ENCODE data around the gene NID2.

Gene NID2

DNA sequence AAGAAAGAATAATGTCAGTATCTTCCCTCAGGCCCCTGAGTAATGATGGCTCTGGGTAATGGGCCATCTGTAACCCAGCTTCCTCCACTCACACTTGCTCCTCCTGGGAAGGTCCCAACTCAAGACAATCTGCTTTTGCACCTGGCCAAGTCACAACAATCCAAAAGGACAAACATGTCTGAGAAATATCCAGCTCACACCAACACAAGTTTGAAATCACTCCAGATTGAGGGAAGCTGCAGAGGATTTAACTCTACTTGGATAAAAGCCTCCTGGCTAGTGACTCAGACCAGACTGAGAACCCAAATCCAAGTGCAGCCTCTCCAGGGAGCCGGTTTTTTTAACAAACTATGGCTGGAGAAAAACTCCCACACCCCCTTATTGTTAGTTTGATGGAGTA is 45.3 kb downstream of the NID2 start:
- DNase-seq, result no peak

DNA sequence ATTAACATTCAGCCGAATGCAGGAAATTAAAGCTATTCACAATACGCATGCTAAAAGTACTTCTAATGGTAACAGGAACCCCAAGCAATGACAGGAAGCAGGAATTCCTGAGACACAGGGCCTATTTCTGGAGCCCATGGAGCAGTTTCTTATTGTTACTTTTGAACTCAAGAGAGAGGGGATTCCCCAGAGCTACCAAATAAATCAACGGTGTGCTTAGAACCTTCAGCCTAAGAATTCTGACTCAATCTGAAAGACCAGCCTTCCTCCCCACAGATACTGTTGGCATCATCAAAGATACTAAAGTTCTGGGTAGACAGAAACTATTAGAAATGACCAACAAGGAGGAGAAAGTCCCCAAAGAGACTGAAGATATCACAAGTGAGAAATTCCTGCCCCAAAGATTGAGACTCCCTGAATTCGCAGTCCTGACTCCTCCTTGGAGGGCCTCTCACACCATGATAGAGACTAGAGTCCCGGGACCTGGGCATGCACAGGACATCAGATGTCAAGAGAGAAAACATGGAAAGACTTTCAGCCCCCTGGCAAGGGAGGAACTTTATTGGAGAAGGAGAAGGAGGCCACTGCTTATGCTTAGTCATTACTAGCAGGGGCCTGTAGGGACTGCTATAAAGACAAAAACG is 46.8 kb downstream of the NID2 start:
- no peak for DNase-seq

DNA sequence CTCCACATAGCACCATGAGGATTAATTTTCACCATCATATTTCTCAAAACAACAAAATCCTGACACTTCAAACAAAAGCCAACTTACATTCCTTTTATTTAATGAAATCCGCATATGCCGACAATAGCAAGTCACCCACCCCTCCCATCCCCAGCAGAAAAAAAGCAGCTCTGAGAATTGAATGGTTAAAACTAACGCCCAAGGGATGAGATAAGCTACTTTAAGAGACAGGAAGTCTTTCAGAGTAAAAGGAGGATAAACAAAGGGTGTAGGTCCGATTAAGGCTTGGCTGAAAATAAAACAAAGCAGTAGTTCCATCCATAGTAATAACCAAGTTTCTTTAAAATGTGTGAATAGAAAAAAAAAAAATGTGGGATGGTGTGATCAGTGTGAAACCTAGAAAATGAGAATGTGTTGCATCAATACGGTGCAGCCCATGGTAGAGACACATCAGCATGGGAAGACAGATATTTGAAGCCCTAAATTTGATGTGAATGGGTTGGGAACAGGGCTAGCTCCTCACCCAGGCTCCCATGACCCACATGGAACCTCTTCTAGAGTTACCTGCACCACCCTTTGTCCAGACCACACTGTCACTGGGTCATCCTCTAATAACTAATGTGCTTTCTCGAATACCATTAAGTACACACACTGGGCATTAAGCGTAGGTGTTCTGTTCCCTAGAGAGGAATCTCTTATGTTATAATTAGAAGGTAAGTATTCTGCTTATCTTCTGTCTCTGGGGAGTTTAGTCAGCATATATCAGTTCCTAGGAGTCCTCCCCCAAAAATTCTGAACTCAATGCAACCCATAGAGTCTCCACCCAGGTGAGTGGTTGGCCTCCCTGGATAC is 47.8 kb downstream of the NID2 start:
- DNase-seq, result no peak

DNA sequence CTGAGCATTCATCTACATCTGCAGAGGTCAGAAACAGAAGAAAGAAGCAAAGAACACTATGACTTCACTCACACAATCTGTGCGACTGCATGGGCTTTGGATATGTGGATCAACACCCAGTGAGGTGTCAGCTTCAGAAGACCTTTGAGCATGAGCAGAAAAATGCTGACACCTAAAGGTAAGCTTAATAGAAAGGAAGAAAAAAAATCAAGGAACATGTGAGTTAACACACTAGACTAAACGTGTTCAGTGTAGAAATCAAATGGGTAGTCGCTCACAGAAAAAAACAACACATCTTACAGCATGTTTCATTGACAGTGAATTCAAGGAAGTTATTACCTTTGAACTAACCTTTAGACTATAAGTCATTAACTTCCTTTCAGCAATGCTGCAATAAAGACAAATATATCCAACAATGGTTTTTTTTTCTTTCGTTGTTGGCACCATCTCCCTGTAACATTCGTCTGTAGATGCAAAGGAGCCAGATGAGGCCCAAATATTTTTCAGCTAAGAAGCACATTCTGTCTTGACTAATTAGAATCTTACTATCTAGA is 48.6 kb downstream of the NID2 start:
- no peak for DNase-seq

DNA sequence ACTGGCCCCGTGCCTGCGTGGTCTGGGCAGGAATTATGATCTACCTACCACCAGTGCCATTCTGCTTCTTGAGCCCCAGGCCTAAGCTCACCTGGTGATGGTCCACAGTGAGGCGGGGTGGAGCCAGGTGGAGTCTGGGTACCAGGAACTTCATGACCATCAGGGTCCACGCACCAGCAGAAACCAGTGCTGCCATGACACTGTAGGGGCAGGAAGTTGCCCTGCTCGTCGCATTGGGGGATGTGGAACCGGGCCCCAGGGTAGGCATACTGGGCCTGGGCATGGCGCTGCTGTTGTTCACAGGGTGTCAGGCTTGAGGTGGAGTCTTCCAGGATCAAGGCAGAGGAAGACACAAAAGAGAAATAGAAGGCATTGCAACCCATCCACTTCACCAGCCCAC is 49.9 kb downstream of the NID2 start:
- DNase-seq, result no peak

DNA sequence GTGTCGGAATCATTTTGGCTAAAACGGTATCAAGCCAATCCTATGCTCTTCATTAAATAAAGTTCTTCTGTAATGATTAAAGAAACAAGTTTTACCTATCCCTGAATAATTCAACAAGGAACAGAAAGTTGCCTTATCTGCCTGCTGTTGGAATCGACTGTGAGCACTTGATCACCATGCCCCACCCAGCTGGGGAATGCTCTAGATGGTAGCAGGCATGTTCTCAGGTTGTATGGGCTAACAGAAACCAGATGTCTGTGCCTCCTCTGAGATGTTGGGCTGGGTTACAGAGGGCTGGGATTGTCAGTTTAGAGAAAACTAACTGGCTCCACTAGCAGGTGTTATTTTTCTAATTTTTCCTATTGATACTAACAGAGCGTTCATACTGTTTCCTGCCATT is 50.6 kb downstream of the NID2 start:
- no peak for DNase-seq

DNA sequence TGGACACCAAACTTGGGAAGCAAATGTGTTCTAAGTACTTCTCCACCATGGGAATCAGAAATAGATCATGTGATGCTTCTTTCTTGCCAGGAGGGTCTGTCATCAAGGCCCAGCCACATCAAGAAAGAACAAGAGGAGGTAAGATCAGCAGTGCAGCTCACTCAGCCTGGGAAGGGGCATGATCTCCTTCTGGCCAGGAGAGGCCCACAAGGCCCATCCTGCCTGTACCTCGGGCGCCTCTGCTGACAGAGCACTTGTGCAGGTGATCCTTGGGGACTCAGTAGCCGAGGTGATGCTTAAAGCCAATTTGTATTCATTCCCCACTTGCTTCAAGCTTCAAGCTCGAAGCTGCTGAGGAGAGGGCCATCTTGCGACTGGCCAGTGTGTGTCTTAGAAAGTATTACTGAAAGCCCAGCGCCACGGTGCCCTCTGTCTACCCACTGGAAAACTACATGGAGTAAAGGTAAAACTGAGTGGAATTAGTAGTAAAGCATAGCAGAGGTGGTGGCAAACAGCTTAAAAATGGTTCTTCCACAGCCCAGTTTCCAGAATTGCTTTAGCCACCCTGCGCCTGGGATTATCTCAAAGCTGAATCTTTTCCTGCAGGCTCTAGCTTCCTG is 53.3 kb downstream of the NID2 start:
- no peak for DNase-seq

DNA sequence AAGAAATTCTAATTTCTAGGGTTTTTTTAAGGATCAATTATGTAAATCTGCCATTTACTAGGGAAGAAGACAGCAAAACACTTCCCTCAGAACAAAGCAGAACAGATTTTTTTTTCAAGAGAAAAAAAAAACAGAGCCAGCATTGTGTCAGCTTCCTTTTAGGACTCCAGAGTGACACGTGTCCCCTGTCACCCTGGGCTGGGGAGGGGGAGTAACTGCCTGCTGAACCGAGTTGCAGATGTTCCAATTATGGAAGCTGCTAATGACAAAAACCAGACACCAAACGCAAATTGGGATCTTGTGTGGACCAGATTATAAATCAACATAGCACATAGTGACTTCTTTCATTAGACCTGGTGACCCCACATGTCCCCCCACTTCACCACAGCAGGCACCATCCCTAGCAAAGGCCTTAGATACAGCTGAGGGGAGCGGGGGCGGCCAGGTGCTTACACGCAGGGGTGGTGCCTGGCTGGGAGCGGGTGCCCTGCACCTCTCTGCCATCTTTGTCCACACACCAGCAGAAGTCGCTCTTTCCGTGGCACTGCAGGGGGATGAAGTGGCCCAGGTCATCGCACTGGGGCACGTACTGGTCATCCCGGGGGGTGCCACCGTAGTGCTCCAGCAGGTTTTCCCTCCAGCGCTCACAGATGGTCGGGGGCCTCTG is 54.1 kb downstream of the NID2 start:
- DNase-seq, result no peak

DNA sequence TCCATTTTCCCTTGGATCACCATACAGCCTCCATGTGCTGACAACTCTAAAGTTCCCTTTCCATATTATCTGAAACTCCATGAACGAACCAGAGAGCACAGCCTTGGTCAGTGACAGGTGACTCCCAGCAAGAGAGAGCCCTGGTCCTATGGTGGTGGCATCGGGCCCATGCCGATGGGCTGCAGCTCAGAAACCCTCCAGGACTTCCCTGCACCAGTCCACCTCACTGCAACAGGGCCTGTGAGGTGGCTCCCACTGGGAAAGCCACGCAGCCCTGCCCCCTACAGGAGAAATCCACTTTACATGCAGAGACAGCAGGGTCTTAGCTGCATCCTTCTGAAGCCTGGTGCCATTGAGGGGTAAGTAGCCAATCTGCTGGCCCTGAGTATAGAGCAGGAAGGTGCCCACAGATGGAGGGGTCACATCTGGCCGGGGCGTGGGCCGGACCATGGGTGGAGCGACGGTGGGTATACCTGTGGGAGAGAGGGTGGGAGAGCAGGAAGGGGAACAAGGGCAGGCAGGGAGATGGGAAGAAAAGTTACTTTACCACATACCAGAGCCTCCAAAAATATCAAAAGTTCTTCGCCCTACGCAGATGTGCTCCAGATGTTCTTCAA is 54.8 kb downstream of the NID2 start:
- no peak for DNase-seq

DNA sequence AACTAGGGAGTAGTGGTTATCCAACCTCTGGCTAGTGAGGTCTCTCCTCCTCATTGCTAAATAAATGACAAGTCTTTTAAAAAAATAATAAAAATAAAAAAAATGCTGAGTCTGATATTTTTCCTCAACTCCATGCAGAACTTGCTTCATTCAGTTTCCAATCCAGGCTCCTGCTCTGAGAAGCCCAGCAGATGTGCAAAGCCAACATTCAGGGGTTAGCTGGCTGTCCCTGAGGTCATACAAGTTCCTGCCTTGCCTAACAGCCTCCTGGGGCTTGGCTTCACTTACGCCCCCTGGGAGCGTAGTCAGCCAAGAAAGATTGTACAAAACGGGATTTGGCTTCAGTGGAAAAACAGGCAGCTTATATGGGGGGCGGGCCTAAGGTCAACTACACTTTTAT is 56.2 kb downstream of the NID2 start:
- DNase-seq, result no peak

DNA sequence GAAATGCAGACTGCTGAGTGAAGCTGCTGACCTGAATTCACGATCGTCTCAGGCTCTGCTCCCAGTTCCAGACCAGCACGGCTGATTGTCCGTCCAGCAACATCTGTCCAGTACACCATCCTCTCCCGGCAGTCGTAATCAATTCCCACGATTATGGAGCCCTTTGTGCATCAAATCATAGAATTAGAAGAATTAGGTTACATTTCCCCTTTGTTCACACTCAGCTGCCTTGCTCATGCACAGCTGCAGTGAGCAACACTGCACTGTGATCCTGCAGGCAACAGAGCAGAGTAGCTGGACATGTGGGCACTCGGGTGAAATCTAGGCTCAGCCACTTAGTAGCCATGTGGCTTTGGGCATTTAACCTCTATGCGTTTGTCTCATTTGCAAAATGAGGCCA is 57.3 kb downstream of the NID2 start:
- no peak for DNase-seq

DNA sequence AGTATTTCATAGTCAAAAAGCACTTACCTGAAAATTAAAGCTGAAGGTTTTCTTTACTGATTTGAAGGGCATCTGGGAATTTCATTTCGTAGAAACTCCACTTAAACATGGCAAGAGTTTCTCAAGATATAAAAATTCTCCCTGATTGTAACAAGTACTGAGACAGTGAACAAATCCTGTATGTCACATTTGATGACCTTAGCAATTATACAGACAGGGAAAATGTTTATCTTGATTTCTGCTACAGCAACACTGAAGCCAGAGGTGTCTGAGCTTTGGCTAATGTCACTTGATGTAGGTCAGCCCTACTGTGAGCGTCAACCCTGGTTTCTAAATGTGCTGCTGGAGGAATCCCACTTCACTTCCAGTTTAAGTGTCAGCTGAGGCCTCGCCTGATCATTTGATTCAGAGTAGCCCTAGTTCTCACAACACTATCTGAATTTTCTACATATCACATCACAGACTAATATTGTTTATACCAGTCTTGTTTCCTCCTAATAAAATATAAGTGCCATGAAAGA is 58.6 kb downstream of the NID2 start:
- DNase-seq, result no peak

DNA sequence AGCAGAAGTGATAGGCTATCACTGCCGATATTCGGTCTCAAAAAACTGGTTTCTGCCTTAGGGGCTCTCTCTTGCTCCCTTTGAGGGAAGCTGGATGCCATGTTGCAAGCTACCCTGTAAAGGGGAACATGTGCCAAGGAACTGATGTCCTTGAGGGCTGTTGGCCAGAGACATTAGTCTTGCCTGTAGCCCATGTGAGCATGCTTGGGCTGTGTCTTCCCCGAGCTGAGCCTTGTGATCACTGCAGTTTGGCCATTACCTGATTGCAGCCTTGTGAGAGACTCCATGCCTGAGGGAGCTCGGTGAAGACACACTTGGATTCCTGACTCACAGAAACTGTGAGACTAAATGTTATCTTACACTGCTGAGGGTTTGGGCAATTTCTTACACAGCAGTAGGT is 60.7 kb downstream of the NID2 start:
- DNase-seq, result no peak

DNA sequence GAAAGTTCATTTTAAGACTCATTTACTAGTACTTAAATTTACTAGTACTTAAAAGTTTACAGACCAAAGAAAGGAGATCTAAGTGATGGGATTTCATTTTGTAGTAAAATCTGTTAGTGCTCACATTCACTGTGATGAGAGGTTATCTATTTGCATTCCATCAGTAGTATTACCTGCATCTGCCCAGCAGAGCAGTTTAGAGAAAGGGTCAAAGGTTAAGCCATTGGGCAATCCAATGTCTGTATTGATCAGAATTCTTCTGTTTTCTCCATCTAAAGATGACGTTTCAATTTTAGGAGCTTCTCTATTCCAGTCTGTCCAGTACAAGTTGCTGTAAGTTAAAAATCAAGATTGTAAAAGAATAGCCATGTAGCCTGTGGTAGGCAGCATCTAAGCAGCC is 61.2 kb downstream of the NID2 start:
- no peak for DNase-seq

DNA sequence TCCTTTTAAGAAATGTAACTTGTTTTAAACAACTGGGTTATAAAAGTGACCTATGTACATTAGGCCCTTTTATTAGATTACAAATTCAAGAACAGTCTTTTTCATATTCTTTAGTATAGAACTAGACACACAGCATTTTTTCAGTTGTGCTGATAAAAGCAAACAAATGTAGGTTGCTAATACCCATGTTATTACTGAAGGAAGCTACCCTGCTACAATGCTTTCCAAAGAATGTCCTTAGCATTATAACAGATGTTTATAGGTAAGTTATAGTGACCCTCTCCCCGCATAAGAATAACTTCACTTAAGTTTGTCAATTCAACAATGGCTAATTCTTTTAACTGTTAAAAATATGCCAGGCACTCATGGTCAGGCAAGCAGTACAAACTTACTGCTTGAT is 61.6 kb downstream of the NID2 start:
- DNase-seq, result no peak

DNA sequence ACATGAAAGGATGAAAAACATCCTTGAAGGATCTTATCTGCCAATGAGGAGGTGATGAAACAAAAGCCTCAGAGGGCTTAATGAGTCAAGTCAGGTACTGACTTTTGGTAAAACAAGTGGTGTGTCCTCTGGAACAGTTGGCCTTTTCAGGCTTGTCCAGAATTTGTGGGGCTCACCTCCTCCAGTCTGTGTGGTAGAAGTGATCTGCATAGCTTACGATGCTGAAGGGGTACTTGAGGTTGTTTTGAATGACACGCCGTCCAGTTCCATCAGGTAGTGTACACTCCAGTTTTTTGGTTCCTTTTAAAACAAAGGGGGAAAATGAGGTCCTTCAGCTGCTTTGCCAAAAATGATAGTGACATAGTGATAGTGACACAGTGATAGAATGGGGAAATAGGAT is 62.5 kb downstream of the NID2 start:
- no peak for DNase-seq

DNA sequence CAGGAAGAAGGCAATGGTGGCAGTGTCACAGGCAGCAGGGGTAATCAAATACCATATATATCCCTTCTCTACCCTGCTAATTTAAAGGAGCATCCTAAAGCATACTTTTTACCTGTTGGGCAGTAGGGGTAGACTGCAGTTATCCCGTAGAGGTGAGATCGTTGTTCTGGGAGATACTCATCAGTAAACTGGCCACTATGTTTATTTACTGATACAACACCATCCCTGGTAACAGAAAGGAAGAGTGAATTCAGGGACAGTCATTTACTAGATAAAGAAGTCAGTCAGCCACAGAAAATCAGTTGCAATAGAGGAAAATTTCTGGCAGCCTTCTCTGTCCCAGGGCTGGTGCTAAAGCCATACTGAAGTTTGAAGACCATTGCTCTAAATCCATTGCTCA is 63.2 kb downstream of the NID2 start:
- no peak for DNase-seq

DNA sequence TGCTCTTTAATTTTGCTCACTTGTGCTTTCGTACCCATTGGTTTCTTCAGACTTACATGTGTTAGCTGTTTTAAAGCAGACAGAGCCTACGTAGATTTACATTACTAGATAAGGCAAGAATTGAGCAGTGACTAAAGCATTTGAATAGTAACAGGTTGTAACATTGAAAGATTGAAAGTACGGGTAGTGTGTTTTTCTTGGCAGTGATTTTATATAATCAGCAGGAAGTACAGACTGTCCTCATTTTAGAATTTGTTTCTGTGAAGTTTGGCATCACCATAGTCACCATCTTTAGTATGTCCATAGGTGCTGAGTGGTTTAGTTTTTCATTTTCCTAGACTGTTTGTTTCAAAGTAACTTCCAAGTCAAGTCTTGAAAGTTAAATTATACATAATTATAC is 65.5 kb downstream of the NID2 start:
- DNase-seq, result no peak

DNA sequence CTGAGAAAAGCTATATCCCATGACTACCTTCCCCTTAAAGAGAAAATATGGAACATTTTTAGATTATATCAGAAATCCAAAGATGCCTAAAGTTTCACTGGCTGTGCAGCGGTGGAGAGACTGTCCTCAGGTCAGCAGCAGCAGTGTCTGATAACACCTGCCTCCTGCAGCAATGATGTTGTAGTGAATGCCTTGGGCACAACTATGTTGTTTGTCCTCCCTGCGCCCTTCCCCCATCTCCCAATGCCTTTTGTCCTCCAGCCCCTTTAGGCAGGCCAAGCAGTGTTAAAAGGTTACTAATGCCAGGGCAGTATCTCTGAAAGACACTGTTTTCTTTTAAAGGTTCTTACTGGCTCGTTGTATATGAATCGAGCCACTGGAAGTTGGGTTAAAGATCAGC is 66.3 kb downstream of the NID2 start:
- DNase-seq, result no peak

DNA sequence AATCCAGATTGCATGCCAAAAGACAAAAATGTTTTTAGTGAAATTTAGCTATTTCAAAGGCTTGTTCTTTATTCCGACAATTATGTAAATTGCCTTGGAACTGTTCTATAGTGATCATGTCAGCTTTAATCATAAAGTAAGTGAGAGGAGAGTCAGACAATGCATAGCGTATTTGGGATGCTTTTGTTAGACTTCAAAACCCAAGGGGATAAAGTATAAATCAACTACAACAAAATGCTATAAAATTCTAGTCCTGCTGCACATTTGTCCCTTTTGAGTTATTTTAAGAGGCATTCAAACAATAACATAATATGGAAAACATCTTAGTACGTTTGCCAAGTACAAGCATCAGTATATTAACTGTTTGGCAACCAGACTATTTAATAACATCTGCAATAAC is 68.2 kb downstream of the NID2 start:
- no peak for DNase-seq

DNA sequence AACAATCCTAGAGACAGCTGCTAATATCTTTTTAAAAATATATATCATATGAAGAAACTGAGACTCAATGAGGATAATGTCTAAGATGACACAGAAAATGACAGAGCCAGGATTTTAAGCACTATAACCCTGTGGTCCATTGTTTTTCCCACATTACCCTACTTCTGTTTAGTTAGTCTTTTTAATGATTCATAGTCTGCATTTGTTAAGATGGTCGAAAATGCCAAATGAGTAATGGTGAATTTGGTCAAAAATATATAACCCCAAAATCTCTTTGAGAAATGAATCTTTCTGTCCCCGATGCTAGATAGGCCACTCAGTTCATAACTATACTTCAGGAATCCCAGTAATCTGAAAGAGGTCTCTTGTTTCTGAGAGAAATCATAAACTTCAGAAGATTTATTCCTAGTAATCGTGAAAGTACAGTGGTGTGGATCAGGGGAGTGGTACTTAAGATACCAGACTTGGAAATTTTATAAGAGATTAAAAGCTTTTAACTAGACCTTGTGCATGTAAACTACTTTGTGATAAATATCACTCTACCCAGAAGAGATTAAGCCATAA is 68.8 kb downstream of the NID2 start:
- no peak for DNase-seq

DNA sequence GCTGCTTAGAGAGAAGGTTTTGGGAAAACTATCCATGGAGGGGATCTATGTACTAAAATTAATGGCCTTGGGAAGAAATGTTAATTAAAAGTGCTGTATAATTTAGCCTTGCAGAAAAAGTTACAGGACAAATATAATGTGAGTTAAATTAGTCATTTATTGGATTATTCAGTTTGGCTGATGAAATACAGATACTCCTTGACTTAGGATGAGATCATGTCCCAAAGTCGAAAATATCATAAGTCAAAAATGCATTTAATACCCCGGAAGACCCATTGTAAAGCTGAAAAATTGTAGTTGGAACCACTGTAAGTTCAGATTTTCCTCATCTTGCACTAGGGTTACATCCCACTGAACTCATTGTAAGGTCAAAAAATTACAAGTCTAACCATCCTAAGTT is 69.8 kb downstream of the NID2 start:
- DNase-seq, result no peak
